Activated CD4-positive, alpha-beta memory T cell treated with anti-CD3 and anti-CD28 coated beads for 36 hours (primary cell): ENCODE measurements around the gene ZNF316. TPM values are rescaled to one million over a fixed set of nuclear protein-coding genes. Genes with fewer than 3 reads are reported as not detected.
A peak's percentile ranks its signal among the peaks of the same experiment; 100 is the strongest.
"Not testable (repeated sequence)": the region's sequence is repeated elsewhere in the genome, so short reads cannot be mapped to it uniquely, and the experiment has no call there.

Source experiments
- CTCF ChIA-PET: fragments of 350-600 bp; sonication (Branson Sonifier 250); formaldehyde crosslinking; loops from one replicate; lab custom pipeline; 2021; ENCODE audit warnings: antibody characterized with exemption, inconsistent platforms; lab: Charles Lee
- POLR2A ChIA-PET: fragments of 350-600 bp; sonication (Branson Sonifier 250); formaldehyde crosslinking; loops from one replicate; lab custom pipeline; 2021; ENCODE audit warnings: antibody characterized with exemption; lab: Charles Lee
- DNase-seq: peaks from one replicate; pipeline ENCODE4 v3.0.0-alpha.2; 2020
- H3K27ac Mint-ChIP-seq: one replicate; pipeline ENCODE4 v1.8.0; 2021; ENCODE audit warnings: mixed read lengths
- H3K27me3 Mint-ChIP-seq: one replicate; pipeline ENCODE4 v1.8.0; 2021; ENCODE audit warnings: mixed read lengths
- H3K36me3 Mint-ChIP-seq: one replicate; pipeline ENCODE4 v1.8.0; 2021; ENCODE audit warnings: mixed read lengths
- H3K4me1 Mint-ChIP-seq: one replicate; pipeline ENCODE4 v1.8.0; 2021; ENCODE audit warnings: low read depth, mixed read lengths
- H3K4me3 Mint-ChIP-seq: one replicate; pipeline ENCODE4 v1.8.0; 2021; ENCODE audit warnings: mild to moderate bottlenecking, mixed read lengths
- H3K9me3 Mint-ChIP-seq: one replicate; pipeline ENCODE4 v1.8.0; 2021; ENCODE audit warnings: mixed read lengths
- intact Hi-C: fragments of 100-400 bp; cut with micrococcal nuclease; formaldehyde crosslinking; loops from one replicate; pipeline ENCODE4 v1.15.1; 2023
- total RNA-seq, 2 experiments: library from RNA; stranded (reverse); gene quantifications; one replicate each; pipeline ENCODE4 v1.2.3, GENCODE V29; 2021

ZNF316 gene
- total RNA-seq, 2 experiments from 2014 or later, result 19.7 to 21.7 TPM

DNA sequence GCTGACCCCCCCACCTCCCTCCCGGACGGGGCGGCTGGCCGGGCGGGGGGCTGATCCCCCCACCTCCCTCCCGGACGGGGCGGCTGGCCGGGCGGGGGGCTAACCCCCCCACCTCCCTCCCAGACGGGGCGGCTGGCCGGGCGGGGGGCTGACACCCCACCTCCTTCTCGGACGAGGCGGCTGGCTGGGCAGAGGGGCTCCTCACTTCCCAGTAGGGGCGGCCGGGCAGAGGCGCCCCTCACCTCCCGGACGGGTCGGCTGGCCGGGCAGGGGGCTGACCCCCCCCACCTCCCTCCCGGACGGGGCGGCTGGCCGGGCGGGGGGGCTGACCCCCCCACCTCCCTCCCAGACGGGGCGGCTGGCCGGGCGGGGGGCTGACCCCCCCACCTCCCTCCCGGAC is 33.7 kb downstream of the ZNF316 start:
- H3K4me3 Mint-ChIP-seq, intact Hi-C loops, DNase-seq, H3K27me3 Mint-ChIP-seq, H3K4me1 Mint-ChIP-seq, CTCF ChIA-PET, POLR2A ChIA-PET, H3K27ac Mint-ChIP-seq: not testable (repeated sequence)
- Mint-ChIP-seq H3K36me3 (peaks cover 29% of the 10 kb centered on the region), H3K9me3 (peaks cover 59% of the 10 kb centered on the region)

- H3K4me3 Mint-ChIP-seq, result no peak overlapping the region
- H3K36me3 Mint-ChIP-seq, result peaks cover 45% of the 10 kb centered on the region
- H3K4me1 Mint-ChIP-seq, result no peaks in the 10 kb centered on the region
- CTCF ChIA-PET, result no interaction called here
- POLR2A ChIA-PET, result no interaction called here
- no peak overlapping the region for H3K27ac Mint-ChIP-seq
- peaks cover 82% of the 10 kb centered on the region for H3K9me3 Mint-ChIP-seq
- DNase-seq, result no peak
- intact Hi-C loops, result no loop called here
- H3K27me3 Mint-ChIP-seq, result no peaks in the 10 kb centered on the region
These were observed 38.8 kb downstream of the ZNF316 start for GRCh38 chr7:6675807-6676405.

- no peak overlapping the region for H3K27ac Mint-ChIP-seq
- H3K36me3 Mint-ChIP-seq, result peaks cover 42% of the 10 kb centered on the region
- H3K4me1 Mint-ChIP-seq, result no peaks in the 10 kb centered on the region
- POLR2A ChIA-PET, result no interaction called here
- intact Hi-C loops, result no loop called here
- CTCF ChIA-PET, result interaction anchor here (0.6 kb wide), 2 partner anchors 133 to 295 kb away, joined by 3 to 6 read pairs; no protein-coding TSS in a partner anchor
- H3K4me3 Mint-ChIP-seq, result no peak overlapping the region
- no peaks in the 10 kb centered on the region for H3K27me3 Mint-ChIP-seq
- DNase-seq, result no peak
- H3K9me3 Mint-ChIP-seq, result peaks cover 90% of the 10 kb centered on the region
These were observed 43.0 kb downstream of the ZNF316 start for GRCh38 chr7:6680146-6680545.

DNA sequence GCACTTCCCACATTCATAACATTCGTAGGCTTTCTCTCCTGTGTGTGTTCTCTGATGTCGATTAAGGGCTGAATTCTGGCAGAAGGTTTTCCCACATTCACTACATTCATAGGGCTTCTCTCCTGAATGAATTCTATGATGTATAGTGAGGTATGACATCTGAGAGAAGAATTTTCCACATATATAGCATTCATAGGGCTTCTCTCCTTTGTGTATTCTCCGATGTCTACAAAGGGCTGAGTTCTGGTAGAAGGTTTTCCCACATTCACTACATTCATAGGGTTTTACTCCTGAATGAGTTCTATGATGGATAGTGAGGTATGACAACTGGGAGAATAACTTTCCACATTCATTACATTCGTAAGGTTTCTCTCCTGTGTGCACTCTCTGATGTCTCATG is 54.0 kb downstream of the ZNF316 start:
- Mint-ChIP-seq H3K4me3 (no peak overlapping the region), H3K36me3 (peaks cover 34% of the 10 kb centered on the region), H3K9me3 (peaks cover 32% of the 10 kb centered on the region), H3K27me3 (no peaks in the 10 kb centered on the region), H3K4me1 (no peaks in the 10 kb centered on the region), H3K27ac (no peak overlapping the region)
- DNase-seq, result no peak
- ChIA-PET POLR2A (no interaction called here), CTCF (no interaction called here)
- intact Hi-C loops, result no loop called here

GRCh38 chr7:6691609-6692106 is 54.5 kb downstream of the ZNF316 start:
- POLR2A ChIA-PET, result no interaction called here
- no peak for DNase-seq
- CTCF ChIA-PET, result no interaction called here
- Mint-ChIP-seq H3K9me3 (peaks cover 26% of the 10 kb centered on the region), H3K36me3 (peaks cover 28% of the 10 kb centered on the region), H3K4me1 (no peaks in the 10 kb centered on the region), H3K4me3 (peak overlapping the region; percentile 26), H3K27ac (peak overlapping the region; percentile 38), H3K27me3 (no peaks in the 10 kb centered on the region)
- intact Hi-C loops, result loop anchor here (2.0 kb wide), 1 partner anchor 15 kb away; the partner anchor contains the start of gene ZNF12

GRCh38 chr7:6700793-6701192 is 63.7 kb downstream of the ZNF316 start:
- intact Hi-C loops, result loop anchor here (10.0 kb wide), 2 partner anchors 106 to 484 kb away; partner anchors contain the start of genes C1GALT1 and INTS15
- no peak overlapping the region for H3K27ac Mint-ChIP-seq
- DNase-seq, result no peak
- peaks cover 45% of the 10 kb centered on the region for H3K36me3 Mint-ChIP-seq
- H3K9me3 Mint-ChIP-seq, result peaks cover 45% of the 10 kb centered on the region
- no peaks in the 10 kb centered on the region for H3K27me3 Mint-ChIP-seq
- peaks cover 31% of the 10 kb centered on the region for H3K4me1 Mint-ChIP-seq
- CTCF ChIA-PET, result no interaction called here
- no peak overlapping the region for H3K4me3 Mint-ChIP-seq
- POLR2A ChIA-PET, result no interaction called here

DNA sequence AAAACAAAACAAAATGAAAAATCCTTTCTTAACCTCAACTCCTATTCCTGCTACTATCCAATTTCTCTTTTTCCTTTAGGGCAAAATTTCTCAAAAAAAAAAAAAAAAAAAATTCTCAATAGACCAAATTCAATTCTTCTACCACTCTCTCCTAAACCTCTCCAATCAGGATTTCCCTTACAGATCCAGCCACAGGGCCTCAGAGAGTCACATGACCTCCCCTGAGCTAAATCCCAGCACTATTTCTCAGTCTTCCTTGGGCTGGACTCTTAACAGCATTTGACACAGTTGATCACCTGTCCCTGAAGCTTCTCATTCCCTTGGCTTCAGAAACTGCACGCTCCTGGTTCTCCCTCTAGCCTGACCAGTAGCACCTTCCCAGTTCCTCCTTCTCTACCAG is 64.7 kb downstream of the ZNF316 start:
- no peak for DNase-seq
- no peak overlapping the region for H3K27ac Mint-ChIP-seq
- peaks cover 45% of the 10 kb centered on the region for H3K36me3 Mint-ChIP-seq
- no peak overlapping the region for H3K4me3 Mint-ChIP-seq
- intact Hi-C loops, result loop anchor here (10.0 kb wide), 2 partner anchors 107 to 483 kb away; partner anchors contain the start of genes C1GALT1 and INTS15
- H3K4me1 Mint-ChIP-seq, result peaks cover 32% of the 10 kb centered on the region
- peaks cover 45% of the 10 kb centered on the region for H3K9me3 Mint-ChIP-seq
- H3K27me3 Mint-ChIP-seq, result no peaks in the 10 kb centered on the region
- ChIA-PET POLR2A (no interaction called here), CTCF (no interaction called here)

Other genes starting within 250 kb of the ZNF316 start
- gene DAGLB, start 189.4 kb upstream of the ZNF316 start, total RNA-seq, result 10 to 100 TPM; 12.8 to 13.6 TPM
- 10 to 100 TPM; 72.5 to 80.2 TPM for gene KDELR2, start 153.2 kb upstream of the ZNF316 start, total RNA-seq
- gene GRID2IP, start 85.9 kb upstream of the ZNF316 start, total RNA-seq, result under 1 TPM; 0.19 to 0.21 TPM
- gene ZDHHC4, start 59.9 kb upstream of the ZNF316 start, total RNA-seq, result 10 to 100 TPM; 31.7 to 44.4 TPM
- gene INTS15, start 47.3 kb upstream of the ZNF316 start, total RNA-seq, result 10 to 100 TPM; 25.9 to 27.5 TPM
- 1 to 10 TPM in 1 of 2 experiments, under 1 TPM in 1; 0.99 to 1.2 TPM for gene ZNF853, start 21.7 kb upstream of the ZNF316 start, total RNA-seq
- gene ZNF12, start 69.6 kb downstream of the ZNF316 start, total RNA-seq, result 10 to 100 TPM; 14.9 to 15.2 TPM
- under 1 TPM; 0.24 to 0.43 TPM for gene RSPH10B2, start 116.8 kb downstream of the ZNF316 start, total RNA-seq
- gene CCZ1B, start 189.0 kb downstream of the ZNF316 start, total RNA-seq, result 10 to 100 TPM; 65.7 to 82.4 TPM